Urinary bladder (tissue), 4 donors: ENCODE data around the gene FKTN. TPM values are rescaled to one million over a fixed set of nuclear protein-coding genes. Genes with fewer than 3 reads are reported as not detected.
A peak's percentile ranks its signal among the peaks of the same experiment; 100 is the strongest.

Experiments used
- DNase-seq: peaks from one replicate; pipeline ENCODE4 v3.0.0-alpha.2; 2015; ENCODE audit errors: extremely low spot score
- H3K27ac ChIP-seq: one replicate; pipeline ENCODE4 v1.5.1; 2013; ENCODE audit warnings: low read depth, mild to moderate bottlenecking, moderate library complexity
- H3K36me3 ChIP-seq: one replicate; pipeline ENCODE4 v1.6.1; 2013; ENCODE audit warnings: mild to moderate bottlenecking, moderate library complexity; ENCODE audit not compliant: insufficient read depth
- H3K4me1 ChIP-seq: one replicate; pipeline ENCODE4 v1.6.1; 2013; ENCODE audit warnings: mild to moderate bottlenecking, moderate library complexity; ENCODE audit not compliant: insufficient read depth
- H3K4me3 ChIP-seq: one replicate; pipeline ENCODE4 v1.5.1; 2013; ENCODE audit warnings: low read depth, low read length
- WGBS: extraction: QIAGEN DNeasy Blood & Tissue Kit; methylation state at CpG from one replicate; pipeline ENCODE4 v1.1.7; 2013; 5-methylcytosine and 5-hydroxymethylcytosine counted together
- polyA plus RNA-seq: library from polyadenylated mRNA; stranded (reverse); fragments of 200-250 nt; gene quantifications from one replicate; pipeline ENCODE4 v1.2.3, GENCODE V29; 2013
- total RNA-seq: library from RNA; depleted of rRNA; stranded (reverse); fragments of >200 nt; gene quantifications from one replicate; pipeline ENCODE4 v1.2.3, GENCODE V29; 2014
- donor health status: healthy with polysubstance abuse.
- donor health status: healthy.

The FKTN gene
- total and polyA plus RNA-seq, 2 donors, result 5.0 to 48.9 TPM

DNA sequence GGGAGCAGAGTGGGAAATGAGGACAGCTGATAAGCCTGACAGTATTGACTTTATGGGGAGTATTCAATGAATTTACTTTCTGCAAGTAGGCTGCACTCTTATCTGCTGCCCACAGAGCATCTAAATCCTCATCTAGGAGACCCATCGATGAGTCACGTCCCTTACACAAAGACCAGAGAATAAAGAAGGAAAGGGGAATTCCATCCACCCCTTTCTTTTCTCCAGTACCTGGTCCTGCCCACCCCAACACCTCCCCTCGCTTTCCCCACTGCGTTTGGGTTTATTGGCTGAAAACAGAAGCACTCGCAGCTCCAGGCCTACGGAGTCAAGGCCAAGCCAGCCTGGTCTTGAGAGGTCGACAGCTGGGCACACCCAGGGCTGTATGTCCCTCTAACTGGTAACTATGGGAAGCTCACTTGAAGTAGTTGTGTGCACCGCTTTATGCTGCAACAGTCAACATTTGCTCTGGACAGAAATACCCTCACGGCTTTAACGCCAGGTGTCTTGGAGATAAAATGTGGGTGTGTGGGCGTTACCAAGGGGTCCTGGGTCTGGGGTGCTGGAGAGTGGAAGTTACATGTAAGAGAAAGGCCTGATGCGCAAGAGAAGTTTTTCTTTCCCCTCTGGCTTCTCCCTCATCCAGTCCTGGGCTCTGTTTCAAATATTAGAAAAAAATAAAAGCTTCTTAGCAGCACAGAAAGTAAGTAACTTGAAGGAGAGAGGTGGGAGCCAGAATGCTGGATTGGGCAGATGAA lies 89.8 kb downstream of the FKTN start:
- no peak overlapping the region for H3K27ac ChIP-seq
- no peak for DNase-seq
- H3K4me1 ChIP-seq, result no peaks in the 10 kb centered on the region
- WGBS, result 65% methylated on average over 12 of the region's 12 CpGs
- no peak overlapping the region for H3K4me3 ChIP-seq
- H3K36me3 ChIP-seq, result no peaks in the 10 kb centered on the region

GRCh38 chr9:105651806-105652205 lies 93.9 kb downstream of the FKTN start:
- 72% methylated on average over 4 of the region's 4 CpGs for WGBS
- H3K36me3 ChIP-seq, result no peaks in the 10 kb centered on the region
- H3K4me3 ChIP-seq, result no peak overlapping the region
- H3K27ac ChIP-seq, result no peak overlapping the region
- DNase-seq, result no peak
- no peaks in the 10 kb centered on the region for H3K4me1 ChIP-seq

DNA sequence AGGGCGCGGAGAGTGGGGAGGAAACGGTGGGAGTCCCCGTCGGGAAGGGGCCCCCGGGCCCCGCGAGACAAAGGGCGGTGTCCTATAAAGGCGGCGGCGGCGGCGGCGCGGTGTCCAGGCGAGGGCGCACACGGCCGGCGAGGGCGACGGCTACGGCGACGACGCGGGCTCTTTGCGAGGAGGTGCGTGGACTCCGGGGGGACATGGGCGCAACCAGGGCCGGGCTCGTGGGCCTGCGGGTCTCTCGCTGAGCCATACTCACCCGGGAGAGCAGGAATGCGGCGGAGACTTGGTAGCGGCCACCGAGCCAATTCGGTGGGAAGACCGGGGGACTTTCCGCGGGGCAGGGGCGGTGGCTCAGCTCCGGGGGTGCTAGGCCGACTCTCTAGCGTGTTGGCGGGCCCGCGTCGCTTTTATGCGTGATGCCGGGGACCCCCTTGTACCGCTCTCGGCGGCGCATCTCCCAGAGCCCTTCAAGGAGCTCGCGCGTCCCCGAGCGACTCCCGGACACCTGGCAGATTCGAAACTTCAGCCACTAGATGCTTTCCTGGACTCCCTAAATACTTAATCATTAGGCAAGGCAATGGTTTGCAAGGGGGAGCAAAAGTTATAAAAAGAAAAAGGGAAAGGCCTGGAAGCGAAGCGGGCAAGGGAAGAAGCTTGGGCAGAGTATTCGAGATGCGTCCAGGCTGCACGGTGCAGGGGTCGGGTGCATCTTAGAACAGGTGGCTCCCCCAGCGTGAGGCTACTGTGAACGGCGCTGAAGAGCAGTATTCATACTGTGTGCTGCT lies 98.4 kb downstream of the FKTN start:
- Histone ChIP-seq H3K4me3 (peak overlapping the region; percentile 35), H3K4me1 (no peaks in the 10 kb centered on the region), H3K27ac (no peak overlapping the region), H3K36me3 (no peaks in the 10 kb centered on the region)
- no peak for DNase-seq
- 2% methylated on average over 75 of the region's 75 CpGs for whole genome bisulfite sequencing

DNA sequence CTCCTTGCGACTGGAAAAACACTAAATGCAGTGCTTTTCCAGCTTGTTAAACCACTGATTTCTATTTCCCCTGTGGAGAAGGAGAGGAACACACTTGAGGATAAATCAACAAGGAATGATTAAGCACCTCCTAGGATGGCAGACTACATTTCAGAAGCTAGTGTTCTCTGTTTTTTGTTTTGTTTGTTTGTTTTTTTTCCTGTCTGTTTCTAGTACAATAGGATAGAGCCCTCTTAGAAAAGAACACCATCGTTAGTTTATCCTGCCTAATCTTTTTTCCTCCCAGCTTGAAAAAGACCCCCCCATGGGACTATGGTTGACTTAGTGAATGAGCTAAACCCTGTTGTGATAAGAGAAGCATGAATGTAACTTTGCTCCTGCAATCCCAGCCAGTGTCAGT lies 100.4 kb downstream of the FKTN start:
- Histone ChIP-seq H3K27ac (no peak overlapping the region), H3K4me3 (no peak overlapping the region), H3K36me3 (no peaks in the 10 kb centered on the region), H3K4me1 (no peaks in the 10 kb centered on the region)
- 80% methylated on average over 2 of the region's 2 CpGs for WGBS
- DNase-seq, result no peak

DNA sequence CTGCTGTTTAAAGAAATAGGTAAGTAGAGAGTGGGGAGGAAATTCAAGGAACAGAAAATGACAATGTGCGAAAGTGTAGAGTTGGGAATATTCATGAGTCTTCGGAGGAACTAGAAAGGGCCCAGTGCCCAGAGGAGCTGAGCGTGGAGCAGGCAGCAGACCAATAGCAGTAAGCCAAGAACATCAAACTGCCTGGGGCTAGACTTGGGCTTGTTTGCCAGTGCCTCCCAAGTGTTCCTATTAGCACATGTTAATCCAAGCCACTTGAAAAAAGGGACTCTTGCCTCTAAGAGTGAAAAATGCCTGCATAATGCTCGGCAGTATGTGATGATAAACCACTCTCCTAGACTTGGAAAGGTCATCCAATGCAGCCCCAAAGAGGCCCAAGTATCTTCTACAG lies 103.1 kb downstream of the FKTN start:
- 87% methylated on average over 4 of the region's 4 CpGs for WGBS
- Histone ChIP-seq H3K4me1 (no peaks in the 10 kb centered on the region), H3K4me3 (no peak overlapping the region), H3K27ac (no peak overlapping the region), H3K36me3 (no peaks in the 10 kb centered on the region)
- DNase-seq, result no peak

DNA sequence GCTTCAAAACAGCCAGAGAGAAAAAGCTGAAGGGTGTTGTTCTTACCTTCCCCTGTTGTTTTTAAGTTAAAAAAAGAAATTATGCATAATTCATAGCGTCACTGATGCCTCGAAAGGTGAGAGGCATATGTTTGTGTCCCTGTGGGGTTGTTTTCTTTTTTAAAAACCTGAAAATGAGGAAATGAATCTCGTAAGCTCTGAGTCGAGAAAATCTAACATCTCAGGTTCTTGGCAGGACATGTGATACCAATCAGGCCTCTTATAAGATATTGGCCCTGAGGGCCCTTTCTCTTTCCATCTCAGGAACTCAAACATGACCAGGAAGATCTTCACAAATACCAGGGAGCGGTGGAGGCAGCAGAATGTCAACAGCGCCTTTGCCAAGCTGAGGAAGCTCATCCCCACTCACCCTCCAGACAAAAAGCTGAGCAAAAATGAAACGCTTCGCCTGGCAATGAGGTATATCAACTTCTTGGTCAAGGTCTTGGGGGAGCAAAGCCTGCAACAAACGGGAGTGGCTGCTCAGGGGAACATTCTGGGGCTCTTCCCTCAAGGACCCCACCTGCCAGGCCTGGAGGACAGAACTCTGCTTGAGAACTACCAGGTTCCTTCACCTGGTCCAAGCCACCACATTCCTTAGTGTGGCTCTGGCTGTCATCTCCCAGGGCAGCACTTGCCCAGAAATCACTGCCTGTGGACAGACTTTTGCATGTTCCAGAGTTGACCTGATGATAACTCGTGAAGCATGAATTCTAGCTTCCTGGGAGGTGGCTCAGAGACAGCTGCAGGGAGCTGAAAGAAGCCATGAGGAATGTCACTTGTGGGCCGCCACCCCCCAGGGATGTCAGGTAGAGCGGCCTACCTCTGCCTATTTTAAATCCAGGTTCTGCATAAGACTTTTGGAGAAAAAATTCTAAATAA lies 104.5 kb downstream of the FKTN start, which contains the start of gene TAL2:
Gene TAL2, plus strand, starts transcription at position 274 of the 921 bp plus-strand sequence. Its CDS starts 40 bp downstream, at position 314.
- no peaks in the 10 kb centered on the region for H3K36me3 ChIP-seq
- no peaks in the 10 kb centered on the region for H3K4me1 ChIP-seq
- H3K4me3 ChIP-seq, result no peak within 1 kb of the TSS
- DNase-seq, result no peak
- WGBS, result 85% methylated on average over 12 of the region's 12 CpGs
- no peak within 1 kb of the TSS for H3K27ac ChIP-seq

DNA sequence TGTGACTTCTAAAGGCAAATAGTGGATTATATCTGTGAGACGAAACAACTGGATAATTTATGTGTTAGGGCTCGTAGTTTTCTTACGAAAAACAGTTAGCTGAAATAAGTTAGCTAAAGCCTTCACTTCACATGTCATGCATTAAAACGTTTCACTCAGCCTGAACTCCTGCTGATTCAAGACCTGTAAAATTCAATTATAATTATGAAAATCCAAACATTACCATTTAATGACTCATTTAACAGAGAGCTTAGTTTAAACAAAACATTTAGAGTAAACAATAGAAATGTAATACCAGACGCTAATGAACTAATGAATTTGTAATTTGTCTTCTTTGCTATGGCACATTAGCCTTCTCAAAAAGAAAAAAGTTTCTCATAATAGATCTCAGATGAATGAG lies 106.0 kb downstream of the FKTN start:
- DNase-seq, result no peak
- no peak overlapping the region for H3K4me3 ChIP-seq
- no peaks in the 10 kb centered on the region for H3K4me1 ChIP-seq
- no peaks in the 10 kb centered on the region for H3K36me3 ChIP-seq
- WGBS, result 56% methylated on average over 5 of the region's 5 CpGs
- H3K27ac ChIP-seq, result no peak overlapping the region

GRCh38 chr9:105667867-105668266 lies 109.9 kb downstream of the FKTN start:
- no peak for DNase-seq
- 26% methylated on average over 4 of the region's 4 CpGs for WGBS
- Histone ChIP-seq H3K4me1 (no peaks in the 10 kb centered on the region), H3K36me3 (no peaks in the 10 kb centered on the region), H3K4me3 (no peak overlapping the region), H3K27ac (no peak overlapping the region)

DNA sequence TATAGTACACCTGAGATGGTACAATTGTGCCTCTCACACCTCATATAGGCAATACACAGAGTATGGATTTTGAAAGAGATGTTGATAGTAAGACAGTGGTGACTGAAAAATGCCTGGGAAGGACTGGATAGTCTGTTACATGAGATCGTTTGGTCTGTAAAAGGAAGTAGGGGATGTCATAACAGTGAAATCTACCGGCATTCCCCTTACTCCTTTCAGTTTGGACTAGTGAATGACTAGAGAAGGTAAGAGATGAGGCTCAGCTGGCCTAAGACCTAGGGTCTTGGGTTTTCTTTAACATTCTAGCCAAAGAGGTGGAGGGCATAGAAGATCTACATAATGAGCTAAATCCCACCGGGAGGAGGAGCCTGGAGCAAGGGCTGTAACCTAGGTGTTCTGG lies 112.4 kb downstream of the FKTN start:
- Histone ChIP-seq H3K36me3 (no peaks in the 10 kb centered on the region), H3K4me1 (no peaks in the 10 kb centered on the region), H3K27ac (no peak overlapping the region), H3K4me3 (no peak overlapping the region)
- DNase-seq, result no peak
- WGBS, result 53% methylated on average over 3 of the region's 3 CpGs

DNA sequence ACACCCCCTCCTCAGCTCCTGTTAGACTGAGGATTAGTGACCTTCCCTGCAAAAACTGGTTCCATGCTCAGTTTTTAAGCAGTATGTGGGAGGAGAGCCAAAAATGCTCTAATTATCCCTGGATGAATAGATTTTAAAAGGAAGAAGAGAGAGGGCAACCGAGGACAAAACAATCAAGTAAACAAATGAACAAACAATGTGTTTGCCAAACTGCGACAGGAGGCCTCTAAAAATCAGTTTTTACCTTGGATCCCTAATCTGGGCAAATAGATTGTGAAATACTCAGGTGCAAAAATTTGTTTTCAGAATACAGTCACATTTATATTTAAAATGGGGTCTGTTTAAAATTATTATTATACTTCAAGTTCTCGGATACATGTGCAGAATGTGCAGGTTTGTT lies 112.8 kb downstream of the FKTN start:
- no peak overlapping the region for H3K27ac ChIP-seq
- no peaks in the 10 kb centered on the region for H3K4me1 ChIP-seq
- H3K4me3 ChIP-seq, result no peak overlapping the region
- 80% methylated on average over 3 of the region's 3 CpGs for WGBS
- no peak for DNase-seq
- H3K36me3 ChIP-seq, result no peaks in the 10 kb centered on the region

GRCh38 chr9:105672711-105673234 lies 114.8 kb downstream of the FKTN start:
- DNase-seq, result no peak
- no peaks in the 10 kb centered on the region for H3K4me1 ChIP-seq
- no peaks in the 10 kb centered on the region for H3K36me3 ChIP-seq
- 12% methylated on average over 3 of the region's 3 CpGs for WGBS
- H3K27ac ChIP-seq, result no peak overlapping the region
- no peak overlapping the region for H3K4me3 ChIP-seq

- H3K36me3 ChIP-seq, result no peaks in the 10 kb centered on the region
- 77% methylated on average over 3 of the region's 3 CpGs for WGBS
- no peaks in the 10 kb centered on the region for H3K4me1 ChIP-seq
- DNase-seq, result no peak
- H3K4me3 ChIP-seq, result no peak overlapping the region
- H3K27ac ChIP-seq, result no peak overlapping the region
These were observed 116.0 kb downstream of the FKTN start for GRCh38 chr9:105673850-105674387.

DNA sequence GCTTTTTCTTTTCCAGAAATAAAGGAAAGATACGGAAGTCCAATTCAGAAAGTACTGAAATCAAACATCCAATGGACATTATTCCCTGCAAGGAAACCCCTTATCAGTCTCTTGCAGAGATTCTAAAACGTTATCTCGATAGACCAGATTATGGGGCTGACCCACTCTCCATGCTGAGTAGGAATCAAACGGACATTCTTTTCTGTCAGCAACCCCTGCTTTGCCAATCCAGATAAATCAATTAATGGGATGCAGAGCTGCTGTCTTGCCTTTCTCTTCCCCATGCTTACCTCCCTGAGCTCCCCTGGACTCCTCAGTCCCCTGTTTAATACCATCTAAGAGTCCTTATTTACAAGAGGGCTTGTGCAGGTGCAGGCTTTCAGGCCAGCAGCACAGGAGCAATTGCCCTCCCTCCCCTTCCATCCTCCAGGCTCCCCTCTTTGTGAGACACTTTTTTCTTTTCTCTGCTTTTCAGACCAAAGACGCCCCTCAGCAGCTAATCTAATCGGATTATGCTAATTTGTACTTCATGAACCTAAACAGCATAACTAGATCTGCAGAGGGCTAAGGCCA lies 118.5 kb downstream of the FKTN start:
- no peaks in the 10 kb centered on the region for H3K4me1 ChIP-seq
- no peaks in the 10 kb centered on the region for H3K36me3 ChIP-seq
- no peak overlapping the region for H3K4me3 ChIP-seq
- 43% methylated on average over 6 of the region's 6 CpGs for WGBS
- no peak for DNase-seq
- no peak overlapping the region for H3K27ac ChIP-seq
